Fibroblast of the aortic adventitia (primary cell): Measurements from ENCODE around the gene GRPEL1. TPM values are rescaled to one million over a fixed set of nuclear protein-coding genes. Genes with fewer than 3 reads are reported as not detected.

Experiments
- DNase-seq: peaks from one replicate; pipeline ENCODE4 v3.0.0-alpha.2; 2010; ENCODE audit warnings: low read depth
- H3K4me3 ChIP-seq: 2 replicates; pipeline ENCODE4 v1.5.1; 2011; ENCODE audit warnings: low read depth, mild to moderate bottlenecking, control low read depth, low read length, moderate library complexity
- total RNA-seq: library from RNA; depleted of rRNA; stranded (reverse); fragments of >200 nt; gene quantifications from 2 replicates; pipeline ENCODE4 v1.2.3, GENCODE V29; 2012; ENCODE audit warnings: low replicate concordance
- TF ChIP-seq, protein P1 (sequence below): IDR thresholded peaks from 2 replicates; pipeline ENCODE4 v1.5.1; 2011; ENCODE audit warnings: mild to moderate bottlenecking, low read length, control low read depth, inconsistent platforms; ENCODE audit not compliant: insufficient read depth

Gene GRPEL1
- total RNA-seq, 1 donor, result 16.1 TPM

DNA sequence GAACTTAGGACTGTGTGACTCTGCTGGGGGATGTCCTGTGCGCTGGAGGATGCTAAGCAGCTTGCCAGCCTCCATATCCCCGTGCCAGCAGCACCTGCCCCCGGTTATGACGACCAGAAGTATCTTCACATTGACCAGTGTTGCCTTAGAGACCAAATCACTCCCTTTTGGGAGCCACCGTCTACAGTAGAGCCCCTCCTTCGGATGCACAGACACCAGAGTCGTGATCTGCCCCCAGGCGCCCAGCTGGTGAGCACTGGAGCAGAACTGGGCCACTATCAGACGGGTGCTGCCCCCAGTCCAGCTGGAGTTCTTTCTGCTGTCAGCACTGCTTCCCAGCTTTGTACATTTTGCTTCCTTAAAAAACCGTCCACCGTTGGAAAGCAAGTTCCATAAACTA lies 54.7 kb downstream of the GRPEL1 start:
- no peak overlapping the region for H3K4me3 ChIP-seq
- DNase-seq, result no peak
- TF ChIP-seq, protein P1, sequence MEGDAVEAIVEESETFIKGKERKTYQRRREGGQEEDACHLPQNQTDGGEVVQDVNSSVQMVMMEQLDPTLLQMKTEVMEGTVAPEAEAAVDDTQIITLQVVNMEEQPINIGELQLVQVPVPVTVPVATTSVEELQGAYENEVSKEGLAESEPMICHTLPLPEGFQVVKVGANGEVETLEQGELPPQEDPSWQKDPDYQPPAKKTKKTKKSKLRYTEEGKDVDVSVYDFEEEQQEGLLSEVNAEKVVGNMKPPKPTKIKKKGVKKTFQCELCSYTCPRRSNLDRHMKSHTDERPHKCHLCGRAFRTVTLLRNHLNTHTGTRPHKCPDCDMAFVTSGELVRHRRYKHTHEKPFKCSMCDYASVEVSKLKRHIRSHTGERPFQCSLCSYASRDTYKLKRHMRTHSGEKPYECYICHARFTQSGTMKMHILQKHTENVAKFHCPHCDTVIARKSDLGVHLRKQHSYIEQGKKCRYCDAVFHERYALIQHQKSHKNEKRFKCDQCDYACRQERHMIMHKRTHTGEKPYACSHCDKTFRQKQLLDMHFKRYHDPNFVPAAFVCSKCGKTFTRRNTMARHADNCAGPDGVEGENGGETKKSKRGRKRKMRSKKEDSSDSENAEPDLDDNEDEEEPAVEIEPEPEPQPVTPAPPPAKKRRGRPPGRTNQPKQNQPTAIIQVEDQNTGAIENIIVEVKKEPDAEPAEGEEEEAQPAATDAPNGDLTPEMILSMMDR, result no peak

DNA sequence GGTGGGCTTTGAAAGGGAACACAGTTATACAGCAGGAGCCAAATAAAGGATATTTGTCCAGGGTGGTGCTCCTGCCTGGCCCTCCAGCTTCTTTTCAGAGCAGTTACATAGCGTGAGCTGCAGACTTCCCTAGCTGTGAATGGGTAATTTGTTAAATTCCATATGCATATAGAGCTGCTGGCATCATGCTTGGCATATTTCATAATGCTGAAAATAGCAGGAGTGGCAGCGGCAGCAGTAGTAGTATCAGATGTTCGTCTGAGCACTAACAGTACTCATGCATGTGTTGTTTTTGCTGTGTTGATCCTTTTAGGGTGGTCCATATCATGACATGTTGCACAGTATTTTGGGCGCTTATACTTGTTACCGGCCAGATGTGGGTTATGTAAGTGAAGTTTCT lies 58.3 kb downstream of the GRPEL1 start:
- no peak for DNase-seq
- no peak overlapping the region for H3K4me3 ChIP-seq
- TF ChIP-seq, protein P1, result no peak

Other genes starting within 250 kb of the GRPEL1 start
- 34.0 and 65.1 TPM in 2 replicates for gene TBC1D14, start 158.2 kb downstream of the GRPEL1 start, total RNA-seq
- gene TADA2B, start 24.7 kb downstream of the GRPEL1 start, total RNA-seq, result 5.6 and 11.5 TPM in 2 replicates
- gene SORCS2, start 124.5 kb upstream of the GRPEL1 start, total RNA-seq, result 0.27 and 5.4 TPM in 2 replicates